NCI-H1105 treated with DMSO at 0.1 percent for 48 hours (cell line): ENCODE measurements around the gene LRFN3.
"Not testable (repeated sequence)": the region's sequence is repeated elsewhere in the genome, so short reads cannot be mapped to it uniquely, and the experiment has no call there.

Source experiments
- DNase-seq: peaks from one replicate; lab custom pipeline; 2025; lab: John Stamatoyannopoulos, UW

LRFN3 gene

DNA sequence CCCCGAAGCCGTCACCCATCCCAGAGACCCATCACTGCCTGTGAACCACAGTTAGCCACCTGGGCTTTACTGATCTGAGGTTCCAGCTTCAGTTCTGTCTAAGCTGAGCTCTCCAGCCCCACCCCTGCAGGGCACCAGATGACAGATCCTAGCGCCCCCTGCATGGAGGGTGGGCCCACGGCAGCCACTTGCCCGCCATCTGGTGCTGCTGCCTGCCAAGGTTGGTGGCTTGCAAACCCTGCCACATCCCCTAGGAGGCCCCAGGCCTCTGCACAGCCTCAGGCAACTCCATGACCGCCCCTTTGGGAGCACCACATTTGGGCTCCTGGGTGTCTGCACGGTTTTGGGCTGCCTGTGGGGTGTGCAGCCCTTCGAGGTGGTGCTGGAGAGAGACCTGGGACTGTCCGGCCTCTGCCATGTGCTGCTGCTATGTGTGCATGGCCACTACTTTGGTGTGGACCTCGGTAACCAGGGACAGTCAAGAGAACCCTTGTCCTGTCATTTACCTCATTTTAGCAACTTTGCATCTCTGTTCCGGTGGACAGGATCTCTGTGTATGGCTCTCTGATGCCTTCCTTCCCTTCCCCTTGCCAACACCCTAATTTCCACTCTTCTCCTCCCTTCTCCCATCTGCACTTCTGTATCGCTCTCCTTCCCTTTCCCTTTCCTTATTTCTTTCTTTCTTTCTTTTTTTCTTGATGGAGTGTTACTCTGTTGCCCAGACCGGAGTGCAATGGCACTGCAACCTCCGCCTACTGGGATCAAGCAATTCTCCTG lies 41.5 kb downstream of the LRFN3 start:
- DNase-seq = peak; percentile 8

DNA sequence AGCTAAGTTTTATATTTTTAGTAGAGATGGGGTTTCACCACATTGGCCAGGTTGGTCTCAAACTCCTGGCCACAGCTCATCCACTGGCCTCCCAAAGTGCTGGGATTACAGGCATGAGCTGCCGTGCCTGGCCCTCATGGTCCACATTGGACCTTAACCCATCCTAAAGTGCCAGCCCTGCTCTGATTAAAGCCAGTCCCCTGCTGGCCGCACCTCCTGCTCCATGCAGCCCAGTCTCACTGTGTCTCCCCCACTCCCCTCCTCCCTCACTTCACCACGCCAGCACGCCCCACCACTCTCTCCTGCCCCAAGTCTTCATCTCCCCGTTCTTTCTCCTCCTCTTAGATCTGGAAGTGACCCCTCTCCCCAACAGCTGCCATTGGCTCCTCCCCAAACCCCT lies 42.1 kb downstream of the LRFN3 start:
- no peak for DNase-seq

DNA sequence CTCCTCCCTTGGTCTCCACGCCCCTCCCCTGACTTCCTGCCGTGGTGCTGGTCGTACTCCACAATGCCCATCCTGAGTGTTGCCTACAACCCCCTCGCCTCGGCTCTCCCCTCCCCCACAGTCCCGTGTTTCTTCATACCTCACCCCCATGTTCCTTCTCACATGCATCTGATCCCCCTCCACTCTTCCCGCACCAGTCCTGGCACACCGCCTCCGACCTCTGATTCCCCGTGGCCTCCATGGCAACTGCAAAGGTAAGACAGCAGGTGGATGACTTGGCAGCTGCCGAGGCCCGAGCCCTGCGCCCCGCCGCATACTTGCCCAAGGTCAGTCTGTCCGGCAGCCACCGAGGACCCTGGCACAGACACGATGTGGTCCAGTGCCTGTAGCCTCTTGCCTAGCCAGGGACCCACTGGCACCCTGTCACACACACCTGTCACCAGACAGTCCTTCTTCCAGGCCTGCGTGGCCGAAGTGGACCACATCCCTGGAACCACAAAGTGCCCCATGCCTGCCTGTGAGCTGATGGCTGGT lies 42.7 kb downstream of the LRFN3 start:
- no peak for DNase-seq

DNA sequence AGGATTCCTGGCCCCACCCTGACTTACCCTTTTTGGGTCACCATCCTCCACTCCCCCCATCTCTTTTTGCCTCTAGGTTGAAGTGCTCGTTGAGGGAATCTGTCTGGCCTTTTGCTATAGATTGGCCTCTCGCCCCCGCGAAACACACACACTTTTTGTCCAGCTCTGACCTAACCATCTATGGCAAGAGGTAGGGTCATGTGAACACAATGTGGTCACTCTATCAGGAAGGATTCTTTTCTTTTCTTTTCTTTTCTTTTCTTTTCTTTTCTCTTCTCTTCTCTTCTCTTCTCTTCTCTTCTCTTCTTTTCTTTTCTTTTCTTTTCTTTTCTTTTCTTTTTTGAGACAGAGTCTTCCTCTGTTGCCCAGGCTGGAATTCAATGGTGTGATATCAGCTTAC lies 44.8 kb downstream of the LRFN3 start:
- not testable (repeated sequence) for DNase-seq

DNA sequence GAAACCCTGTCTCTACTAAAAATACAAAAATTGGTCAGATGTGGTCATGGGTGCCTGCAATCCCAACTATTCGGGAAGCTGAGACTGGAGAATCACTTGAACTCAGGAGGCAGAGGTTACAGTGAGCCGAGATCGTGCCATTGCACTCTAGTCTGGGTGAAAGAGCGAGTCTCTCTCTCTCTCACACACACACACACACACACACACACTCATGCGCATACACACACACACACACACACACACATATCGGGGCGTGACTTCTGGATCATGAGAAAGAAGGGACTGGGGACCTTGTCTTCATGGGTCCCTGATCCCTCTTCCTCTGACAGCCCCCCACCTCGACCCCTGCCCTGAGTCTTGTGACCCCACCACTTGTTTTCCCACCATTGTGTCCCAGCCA lies 47.0 kb downstream of the LRFN3 start:
- DNase-seq = no peak

DNA sequence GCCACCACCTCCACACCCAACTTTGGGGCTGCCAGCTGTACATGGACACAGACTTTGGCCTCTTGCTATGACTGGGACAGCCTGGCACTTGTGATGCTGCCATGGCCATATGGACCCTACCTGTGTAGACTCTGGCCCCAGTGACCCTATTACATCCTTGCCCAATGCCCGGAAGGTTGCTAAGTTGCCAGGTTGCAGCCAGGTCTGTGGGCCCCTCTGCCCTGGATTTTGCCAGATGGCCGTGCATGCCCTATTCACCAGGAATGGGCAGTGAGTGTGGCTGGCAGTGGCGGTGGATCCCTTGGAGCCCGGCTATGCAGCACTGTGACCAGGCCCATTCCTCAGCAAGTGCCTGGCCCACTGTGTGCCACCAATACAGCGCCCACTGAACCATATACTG lies 49.9 kb downstream of the LRFN3 start:
- DNase-seq = no peak

DNA sequence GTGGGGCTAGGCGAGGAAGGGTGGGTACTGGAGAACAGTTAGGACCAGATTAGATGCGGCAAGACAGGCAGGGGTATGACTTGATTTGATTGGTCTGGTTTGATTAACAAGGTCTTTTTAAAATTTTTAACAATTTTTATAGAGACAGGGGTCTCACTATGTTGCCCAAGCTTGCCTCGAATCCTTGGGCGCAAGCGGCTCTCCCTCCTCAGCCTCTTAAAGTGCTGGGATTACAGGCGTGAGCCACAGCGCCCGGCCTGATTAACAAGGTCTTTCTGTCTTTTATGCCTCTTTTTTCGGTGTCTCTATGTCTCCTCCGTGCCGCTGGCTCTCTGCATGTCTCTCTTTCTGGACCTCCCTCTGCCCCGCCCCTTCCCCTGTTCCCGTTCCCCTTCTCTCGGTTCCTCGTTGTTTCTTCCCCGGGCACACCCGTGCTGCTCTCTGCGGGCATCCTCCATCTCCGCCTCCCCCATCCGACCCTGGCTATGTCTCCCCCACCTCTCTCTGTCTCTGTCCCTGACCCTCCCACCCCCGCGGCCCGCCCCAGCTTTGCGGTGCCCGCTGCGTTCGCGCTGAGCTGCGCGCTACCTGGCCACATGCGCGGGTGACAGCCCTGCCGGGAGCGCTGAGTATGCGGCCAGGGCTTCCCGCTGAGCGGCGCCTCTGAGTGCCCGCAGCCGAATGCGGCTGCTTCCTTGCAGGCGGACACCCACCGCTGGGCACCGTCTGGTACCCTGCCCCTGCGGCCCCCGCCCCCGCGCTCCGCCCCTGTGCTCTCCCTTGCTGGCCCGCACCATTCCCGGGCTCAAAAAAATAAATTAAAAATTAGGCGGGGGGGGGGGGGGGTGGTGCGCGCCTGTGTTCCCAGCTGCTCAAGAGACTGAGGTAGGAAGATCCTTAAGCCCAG lies 50.7 kb downstream of the LRFN3 start:
- peak; percentile 57 for DNase-seq

DNA sequence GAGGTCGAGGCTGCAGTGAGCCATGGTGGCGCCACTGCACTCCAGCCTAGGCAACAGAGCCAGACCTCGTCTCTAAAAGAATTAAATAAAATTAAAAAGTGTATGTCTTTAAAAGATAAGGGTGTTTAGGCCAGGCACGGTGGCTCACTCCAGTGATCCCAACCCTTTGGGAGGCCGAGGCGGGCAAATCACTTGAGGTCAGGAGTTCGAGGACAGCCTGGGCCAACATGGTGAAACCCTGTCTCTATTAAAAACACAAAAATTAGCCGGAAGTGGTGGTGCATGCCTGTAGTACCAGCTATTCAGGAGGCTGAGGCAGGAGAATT lies 51.4 kb downstream of the LRFN3 start:
- DNase-seq = no peak

DNA sequence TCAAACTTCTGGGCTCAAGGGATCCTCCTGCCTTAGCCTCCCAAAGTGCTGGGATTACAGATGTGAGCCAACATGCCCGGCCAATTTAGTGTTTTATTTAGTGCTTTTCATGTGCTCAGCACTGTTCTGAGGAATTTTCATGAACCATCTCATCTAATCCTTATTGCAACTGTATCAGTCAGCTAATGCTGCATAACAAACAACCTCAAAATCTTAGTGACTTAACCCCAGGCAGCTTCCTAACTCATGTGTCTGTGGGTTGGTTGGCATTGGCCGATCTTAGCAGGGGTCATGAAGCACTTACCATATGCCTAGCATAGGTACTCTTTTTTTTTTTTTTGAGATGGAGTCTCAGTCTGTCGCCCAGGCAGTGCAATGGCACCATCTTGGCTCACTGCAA lies 52.6 kb downstream of the LRFN3 start:
- DNase-seq = no peak

DNA sequence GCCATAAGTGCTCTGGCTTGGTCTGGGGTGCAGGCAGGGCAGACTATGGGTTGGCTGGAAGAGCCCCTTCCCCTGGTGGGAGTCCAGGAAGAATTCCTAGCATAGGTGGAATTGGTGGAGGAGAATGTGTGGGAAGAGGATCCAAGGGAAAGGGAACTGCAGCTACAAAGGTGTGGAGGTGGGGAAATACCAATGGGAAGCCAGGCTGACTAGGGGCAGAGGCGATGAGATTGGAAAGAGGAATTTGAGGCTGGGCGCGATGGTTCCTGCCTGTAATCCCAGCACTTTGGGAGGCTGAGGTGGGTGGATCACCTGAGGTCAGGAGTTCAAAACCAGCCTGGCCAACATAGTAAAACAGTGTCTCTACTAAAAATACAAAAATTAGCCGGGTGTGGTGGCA lies 54.0 kb downstream of the LRFN3 start:
- DNase-seq = no peak

DNA sequence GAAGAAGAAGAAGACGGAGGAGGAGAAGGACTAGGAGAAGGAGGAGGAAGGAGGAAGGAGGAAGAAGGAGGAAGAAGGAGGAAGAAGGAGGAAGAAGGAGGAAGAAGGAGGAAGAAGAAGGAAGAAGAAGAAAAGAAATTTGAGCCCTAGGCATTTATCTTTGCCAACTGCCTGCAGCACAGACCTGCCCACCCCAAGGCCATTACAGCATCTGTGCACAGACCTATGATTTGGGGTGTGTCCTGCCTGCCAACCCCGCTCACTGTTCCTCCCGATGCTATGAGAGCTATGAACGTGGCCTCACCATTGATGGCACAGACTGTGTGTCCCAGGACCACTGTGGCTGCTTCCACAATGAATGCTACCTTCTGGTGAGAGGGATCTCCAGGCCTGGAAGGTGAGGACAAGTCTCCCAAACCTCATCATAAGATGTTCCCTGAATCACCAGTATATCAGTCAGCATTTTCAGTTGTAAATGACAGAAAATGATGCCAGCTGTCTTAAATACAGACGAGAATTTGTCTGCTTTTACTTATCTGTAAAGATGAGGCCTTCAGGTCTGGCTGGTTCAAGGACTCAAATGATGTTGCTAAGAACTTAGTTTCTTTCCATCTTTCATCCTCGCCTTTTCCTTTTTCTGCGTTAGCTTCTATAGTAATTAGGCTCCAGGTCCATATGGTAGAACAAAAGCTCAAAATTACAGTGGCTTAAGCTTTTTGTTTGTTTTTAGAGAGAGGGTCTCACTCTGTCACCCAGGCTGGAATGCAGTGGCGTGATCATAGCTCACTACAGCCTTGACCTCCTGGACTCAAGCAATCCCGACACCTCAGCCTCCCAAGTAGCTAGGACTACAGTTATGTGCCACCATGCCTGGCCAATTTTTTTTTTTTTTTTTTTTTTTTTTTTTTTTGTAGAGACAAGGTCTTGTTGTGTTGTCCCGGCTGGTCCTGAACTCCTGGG lies 54.9 kb downstream of the LRFN3 start:
- DNase-seq = no peak

DNA sequence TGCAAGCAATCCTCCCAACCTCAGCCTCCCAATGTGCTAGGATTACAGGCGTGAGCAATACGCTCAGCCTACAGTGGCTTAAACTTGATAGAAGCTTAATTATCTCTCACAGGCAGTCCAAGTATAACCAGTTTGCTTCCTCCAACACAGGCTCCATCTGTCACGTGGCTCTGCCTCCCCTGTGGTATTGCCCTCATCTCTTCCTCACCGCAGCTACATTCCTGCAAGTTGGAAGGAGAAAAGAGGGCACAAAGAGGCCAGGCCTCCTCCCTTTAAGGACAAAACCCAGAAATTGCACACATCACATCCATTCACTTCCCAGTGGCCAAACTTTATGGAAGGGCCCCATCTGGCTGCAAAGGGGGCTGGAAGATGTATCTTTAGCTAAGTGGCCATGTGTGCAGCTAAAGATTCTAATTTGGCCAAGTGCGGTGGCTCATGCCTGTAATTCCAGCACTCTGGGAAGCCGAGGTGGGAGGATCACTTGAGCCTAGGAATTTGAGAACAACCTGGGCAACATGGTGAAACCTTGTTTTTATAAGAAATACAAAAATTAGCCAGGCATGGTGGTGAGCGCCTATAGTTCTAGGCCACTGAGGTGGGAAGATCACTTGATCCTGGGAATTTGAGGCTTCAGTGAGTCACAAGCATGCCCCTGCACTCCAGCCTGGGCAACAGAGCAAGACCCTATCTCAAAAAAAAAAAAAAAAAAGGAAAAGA lies 55.7 kb downstream of the LRFN3 start:
- no peak for DNase-seq

DNA sequence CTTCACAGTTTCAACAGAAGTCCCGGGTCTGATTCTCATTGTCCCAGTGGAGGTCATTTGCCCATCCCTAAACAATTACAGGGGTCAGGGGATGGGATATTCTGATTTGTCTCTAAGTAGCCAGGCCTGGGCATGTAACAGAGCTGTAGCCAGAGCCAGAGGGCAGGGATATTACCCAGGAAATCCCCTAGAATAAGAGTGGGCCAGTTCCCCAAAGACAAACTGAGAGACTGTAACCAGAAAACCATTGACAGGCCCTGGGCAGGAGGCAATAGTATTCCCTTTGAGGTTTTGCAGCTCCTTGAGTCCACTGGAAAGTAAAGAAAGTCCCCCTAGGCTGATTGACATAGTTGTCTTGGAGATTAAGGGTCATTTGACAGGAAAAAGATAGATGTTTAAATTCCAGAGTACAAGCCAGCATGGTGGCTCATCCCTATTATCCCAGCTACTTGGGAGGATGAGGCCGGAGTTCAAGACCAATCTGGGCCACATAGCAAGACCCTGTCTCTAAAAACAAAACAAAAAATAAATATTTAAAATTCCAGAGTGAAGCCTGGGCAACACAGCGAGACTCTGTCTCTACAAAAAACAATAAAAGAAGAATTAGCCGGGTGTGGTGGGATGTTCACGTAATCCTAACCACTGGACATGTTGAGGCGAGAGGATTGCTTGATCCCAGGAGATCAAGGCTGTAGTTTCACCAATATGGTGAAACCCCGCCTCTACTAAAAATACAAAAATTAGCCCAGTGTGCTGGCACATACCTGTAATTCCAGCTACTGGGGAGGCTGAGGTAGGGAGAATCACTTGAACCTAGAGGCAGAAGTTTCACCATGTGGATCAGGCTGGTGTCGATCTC lies 57.0 kb downstream of the LRFN3 start:
- no peak for DNase-seq

DNA sequence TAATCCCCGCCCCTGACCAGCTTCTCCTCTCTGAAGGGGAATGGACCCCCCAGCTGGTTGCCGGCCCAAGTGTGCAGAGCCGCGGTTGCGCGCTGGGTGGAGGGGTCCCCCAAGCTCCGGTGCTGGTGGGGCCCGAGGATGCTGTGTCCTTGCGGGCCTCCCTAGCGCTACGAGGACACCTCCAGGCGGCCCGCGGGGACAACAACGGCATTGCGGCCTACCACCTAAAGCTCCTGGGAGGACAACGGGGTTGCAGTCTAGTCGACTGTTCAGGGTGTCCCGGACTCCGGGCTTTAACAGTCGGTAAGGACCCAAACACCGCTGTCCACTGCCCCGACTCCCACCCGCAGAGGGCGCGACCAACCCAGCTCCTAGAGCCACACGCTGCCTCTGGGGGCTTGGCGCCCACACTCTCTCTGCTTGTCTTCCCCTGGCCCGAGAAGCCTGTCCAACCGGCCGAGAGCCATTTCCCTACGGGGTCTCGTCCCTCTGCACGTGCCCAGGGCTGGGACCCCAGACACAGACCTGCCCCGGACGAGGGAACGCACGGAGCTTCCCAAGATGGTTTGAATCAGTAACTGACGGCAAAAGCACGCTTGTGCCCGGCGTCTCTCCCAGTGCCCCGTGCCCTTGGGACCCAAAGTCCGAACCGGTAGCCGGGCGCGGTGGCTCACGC lies 57.9 kb downstream of the LRFN3 start:
- no peak for DNase-seq
